Aorta (tissue), 5 donors: ENCODE measurements around the gene ARRDC1. TPM values are rescaled to one million over a fixed set of nuclear protein-coding genes. Genes with fewer than 3 reads are reported as not detected.

ENCODE experiments used
- ATAC-seq: fragments of 200-7000 bp; cut with Tn5 transposase; one replicate; pipeline ENCODE4 v1.9.1; 2022; ENCODE audit warnings: moderate library complexity; ENCODE audit not compliant: low FRiP score
- DNase-seq, 2 donors: peaks; one replicate each; pipeline ENCODE4 v3.0.0-alpha.2; 2020
- H3K27ac ChIP-seq, 2 donors: one replicate each; pipeline ENCODE4 v1.5.1; 2013; ENCODE audit warnings: low read length in 2 of 2, mild to moderate bottlenecking in 2 of 2, moderate library complexity in 2 of 2, control low read depth in 1 of 2, inconsistent platforms in 1 of 2, low read depth in 1 of 2
- H3K27me3 ChIP-seq, 2 donors: one replicate each; pipeline ENCODE4 v1.6.1; 2013; ENCODE audit warnings: control low read depth in 1 of 2, low read length in 1 of 2, mild to moderate bottlenecking in 1 of 2, moderate library complexity in 1 of 2; ENCODE audit not compliant: insufficient read depth in 2 of 2, control insufficient read depth in 1 of 2
- H3K36me3 ChIP-seq, 2 donors: one replicate each; pipeline ENCODE4 v1.6.1; 2013; ENCODE audit warnings: control low read depth in 1 of 2, low read length in 1 of 2, mild to moderate bottlenecking in 1 of 2; ENCODE audit not compliant: insufficient read depth in 2 of 2, control insufficient read depth in 1 of 2
- H3K4me1 ChIP-seq, 2 donors: one replicate each; pipeline ENCODE4 v1.6.1; 2013; ENCODE audit warnings: low read length in 2 of 2, control low read depth in 1 of 2, mild to moderate bottlenecking in 1 of 2, moderate library complexity in 1 of 2; ENCODE audit not compliant: insufficient read depth in 2 of 2, control insufficient read depth in 1 of 2
- H3K4me3 ChIP-seq, 2 donors: one replicate each; pipeline ENCODE4 v1.5.1; 2013; ENCODE audit warnings: low read length in 2 of 2, control low read depth in 1 of 2, mild to moderate bottlenecking in 1 of 2
- H3K9me3 ChIP-seq: one replicate; pipeline ENCODE4 v1.6.1; 2013; ENCODE audit warnings: mild to moderate bottlenecking, low read length; ENCODE audit not compliant: control insufficient read depth
- WGBS, 2 donors: extraction: QIAGEN DNeasy Blood & Tissue Kit; methylation state at CpG; one replicate each; pipeline ENCODE4 v1.1.7; 2013; 5-methylcytosine and 5-hydroxymethylcytosine counted together
- intact Hi-C, 2 donors: fragments of 100-400 bp; cut with DNase I; formaldehyde crosslinking; loops; one replicate each; pipeline versions ENCODE4 v1.14.2 to v1.15.0; 2022
- polyA plus RNA-seq, 2 donors: library from polyadenylated mRNA; stranded (reverse); fragments of 200-250 nt; gene quantifications; one replicate each; pipeline ENCODE4 v1.2.3, GENCODE V29; 2013
- total RNA-seq, 2 donors: library from RNA; stranded (reverse); fragmentation: NEBNext Ultra II Directional; extraction: Animal tissue kit (Norgen Biotek cat#: 25700); gene quantifications; one replicate each; pipeline ENCODE4 v1.2.1, GENCODE V29; 2021
- donor health status: healthy with polysubstance abuse.
- donor health status: Bipolar disorder and iron deficiency.
- donor health status: DM: no; HTN: no; CAD: no.
- donor health status: DM: no; HTN: no; CAD: no.
- donor health status: DM: yes; HTN: yes; CAD: no.

Gene ARRDC1
- total and polyA plus RNA-seq, 4 donors, result 20.6 to 58.9 (median 31.2) TPM

- WGBS, 2 donors, result 86 to 89% methylated on average over 4 of the region's 4 CpGs
- DNase-seq, result no peak
Observed at GRCh38 chr9:137663584-137663983, 58.1 kb downstream of the ARRDC1 start.

GRCh38 chr9:137664676-137665075 is 59.2 kb downstream of the ARRDC1 start:
- H3K4me1 ChIP-seq, result no peaks in the 10 kb centered on the region
- no peak for ATAC-seq
- H3K9me3 ChIP-seq, result no peaks in the 10 kb centered on the region
- no peak for DNase-seq
- WGBS, 2 donors, result 88% methylated on average over 7 of the region's 7 CpGs
- no peak overlapping the region for H3K27ac ChIP-seq
- peaks cover 0 to 2% of the 10 kb centered on the region in 2 donors for H3K36me3 ChIP-seq
- no peaks in the 10 kb centered on the region for H3K27me3 ChIP-seq
- intact Hi-C loops, result no loop called here
- no peak overlapping the region for H3K4me3 ChIP-seq

More at GRCh38 chr9:137663584-137663983, 58.1 kb downstream of the ARRDC1 start:
- intact Hi-C loops, result no loop called here
- no peaks in the 10 kb centered on the region for H3K9me3 ChIP-seq
- H3K27me3 ChIP-seq, result no peaks in the 10 kb centered on the region
- H3K4me1 ChIP-seq, result no peaks in the 10 kb centered on the region
- H3K4me3 ChIP-seq, result no peak overlapping the region
- ATAC-seq, result no peak
- no peak overlapping the region for H3K27ac ChIP-seq
- no peaks in the 10 kb centered on the region for H3K36me3 ChIP-seq

Other genes with a start within 250 kb of the ARRDC1 start
- 10 to 100 TPM; 21.9 to 38.2 TPM for gene EXD3, start 182.5 kb upstream of the ARRDC1 start, total RNA-seq
- 10 to 100 TPM; 15.9 to 96.8 TPM for gene EXD3, start 182.5 kb upstream of the ARRDC1 start, polyA plus RNA-seq
- 1 to 10 TPM; 4.1 to 8.5 TPM for gene NOXA1, start 182.3 kb upstream of the ARRDC1 start, total RNA-seq
- 10 to 100 TPM in 1 of 2 donors, 1 to 10 TPM in 1; 2.9 to 12.6 TPM for gene NOXA1, start 182.3 kb upstream of the ARRDC1 start, polyA plus RNA-seq
- gene ENTPD8, start 164.3 kb upstream of the ARRDC1 start, total RNA-seq, result not detected
- 1 to 10 TPM in 1 of 2 donors, not detected in 1; 3.1 TPM for gene ENTPD8, start 164.3 kb upstream of the ARRDC1 start, polyA plus RNA-seq
- 10 to 100 TPM; 76.8 to 78.2 TPM for gene NSMF, start 146.4 kb upstream of the ARRDC1 start, total RNA-seq
- gene NSMF, start 146.4 kb upstream of the ARRDC1 start, polyA plus RNA-seq, result 100 to 1,000 TPM in 1 of 2 donors, 10 to 100 TPM in 1; 75.5 to 154 TPM
- 10 to 100 TPM in 1 of 2 donors, 1 to 10 TPM in 1; 7.6 to 10.3 TPM for gene PNPLA7, start 55.3 kb upstream of the ARRDC1 start, total RNA-seq
- 10 to 100 TPM in 1 of 2 donors, 1 to 10 TPM in 1; 2.1 to 36.6 TPM for gene PNPLA7, start 55.3 kb upstream of the ARRDC1 start, polyA plus RNA-seq
- gene MRPL41, start 53.8 kb upstream of the ARRDC1 start, total RNA-seq, result 10 to 100 TPM; 25.8 to 43.7 TPM
- 10 to 100 TPM; 39.7 to 86.6 TPM for gene MRPL41, start 53.8 kb upstream of the ARRDC1 start, polyA plus RNA-seq
- 10 to 100 TPM; 24.8 to 35.7 TPM for gene DPH7, start 26.8 kb upstream of the ARRDC1 start, total RNA-seq
- gene DPH7, start 26.8 kb upstream of the ARRDC1 start, polyA plus RNA-seq, result 10 to 100 TPM in 1 of 2 donors, 1 to 10 TPM in 1; 9.9 to 94.0 TPM
- 10 to 100 TPM; 10.3 to 12.8 TPM for gene ZMYND19, start 15.2 kb upstream of the ARRDC1 start, total RNA-seq
- 10 to 100 TPM in 1 of 2 donors, 1 to 10 TPM in 1; 8.0 to 15.0 TPM for gene ZMYND19, start 15.2 kb upstream of the ARRDC1 start, polyA plus RNA-seq
- gene EHMT1, start 13.3 kb downstream of the ARRDC1 start, total RNA-seq, result 10 to 100 TPM; 68.9 to 85.8 TPM
- 10 to 100 TPM; 14.7 to 33.2 TPM for gene EHMT1, start 13.3 kb downstream of the ARRDC1 start, polyA plus RNA-seq